Lower leg skin (tissue), 3 donors: ENCODE results near the gene TTC12.

Experiments
- POLR2A ChIP-seq, 2 donors: fragments of 450-650 bp; IDR thresholded peaks; one replicate each; pipeline ENCODE4 v1.6.1; 2016 to 2017; ENCODE audit warnings: antibody characterized with exemption in 2 of 2, mild to moderate bottlenecking in 1 of 2, moderate library complexity in 1 of 2
- TF ChIP-seq, protein P1 (sequence below), 3 donors: fragments of 450-650 bp; IDR thresholded peaks; one replicate each; pipeline ENCODE4 v1.5.1; 2016; ENCODE audit warnings: antibody characterized with exemption in 3 of 3, mild to moderate bottlenecking in 3 of 3, moderate library complexity in 2 of 3

DNA sequence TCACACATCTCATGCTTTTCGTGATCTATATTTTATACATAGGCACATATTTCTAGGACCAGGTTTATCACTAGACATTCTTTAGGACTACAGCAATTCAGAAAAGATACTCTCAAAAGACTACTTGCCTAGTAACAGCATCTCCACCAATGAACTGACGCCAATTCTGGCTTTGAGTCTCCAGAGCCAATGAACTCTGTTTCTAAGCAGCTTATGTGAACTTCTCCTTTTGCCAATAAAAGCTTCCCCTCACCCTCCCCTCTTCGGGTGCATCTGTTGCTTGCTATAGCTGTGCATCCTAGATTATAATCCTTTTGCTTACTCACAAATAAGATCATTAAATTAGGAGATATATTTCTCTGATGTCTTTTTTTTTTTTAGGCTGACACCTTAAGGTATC is 61.8 kb downstream of the TTC12 start:
- no peak for TF ChIP-seq POLR2A (IDR thresholded peaks at IDR 0.05)
- TF ChIP-seq, protein P1, sequence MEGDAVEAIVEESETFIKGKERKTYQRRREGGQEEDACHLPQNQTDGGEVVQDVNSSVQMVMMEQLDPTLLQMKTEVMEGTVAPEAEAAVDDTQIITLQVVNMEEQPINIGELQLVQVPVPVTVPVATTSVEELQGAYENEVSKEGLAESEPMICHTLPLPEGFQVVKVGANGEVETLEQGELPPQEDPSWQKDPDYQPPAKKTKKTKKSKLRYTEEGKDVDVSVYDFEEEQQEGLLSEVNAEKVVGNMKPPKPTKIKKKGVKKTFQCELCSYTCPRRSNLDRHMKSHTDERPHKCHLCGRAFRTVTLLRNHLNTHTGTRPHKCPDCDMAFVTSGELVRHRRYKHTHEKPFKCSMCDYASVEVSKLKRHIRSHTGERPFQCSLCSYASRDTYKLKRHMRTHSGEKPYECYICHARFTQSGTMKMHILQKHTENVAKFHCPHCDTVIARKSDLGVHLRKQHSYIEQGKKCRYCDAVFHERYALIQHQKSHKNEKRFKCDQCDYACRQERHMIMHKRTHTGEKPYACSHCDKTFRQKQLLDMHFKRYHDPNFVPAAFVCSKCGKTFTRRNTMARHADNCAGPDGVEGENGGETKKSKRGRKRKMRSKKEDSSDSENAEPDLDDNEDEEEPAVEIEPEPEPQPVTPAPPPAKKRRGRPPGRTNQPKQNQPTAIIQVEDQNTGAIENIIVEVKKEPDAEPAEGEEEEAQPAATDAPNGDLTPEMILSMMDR (IDR thresholded peaks at IDR 0.05), result no peak
